ENCODE data around the gene ACTN2.

ACTN2 gene

DNA sequence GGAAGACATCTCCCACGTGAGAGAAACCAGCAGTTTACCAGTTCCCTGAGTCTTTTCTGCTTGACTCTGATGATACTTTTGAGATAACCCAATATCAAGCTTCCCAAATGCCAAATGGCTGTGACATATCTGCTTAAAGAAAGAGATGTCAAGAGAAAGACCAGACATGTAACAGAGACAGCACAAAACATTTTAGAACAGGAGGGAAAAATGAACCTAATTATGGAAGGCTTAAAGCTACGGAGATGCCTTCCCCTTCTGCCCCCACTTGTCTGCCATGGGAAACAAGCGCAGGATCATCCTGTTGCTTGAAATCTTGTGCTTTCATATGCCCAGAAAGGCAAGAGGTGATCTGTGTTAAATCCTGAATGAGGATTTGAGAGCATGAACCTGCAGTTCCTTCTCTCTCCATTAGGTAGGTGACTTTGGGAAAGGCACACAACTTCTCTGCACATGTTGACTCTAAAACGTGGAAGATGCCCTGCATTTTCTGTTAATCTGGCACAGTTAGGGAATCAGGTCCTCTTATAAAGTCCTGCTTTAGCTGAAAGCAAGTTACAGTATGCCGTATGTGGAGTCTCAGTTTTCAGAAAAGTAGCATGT is 62.1 kb downstream of the ACTN2 start:
- H4K8ac ChIP-seq (ENCODE audit: low read depth, low read length) = no peak overlapping the region
- no peak overlapping the region for H3K23ac ChIP-seq (ENCODE audit: low read depth, low read length, poor library complexity)
- no peak overlapping the region for H2BK120ac ChIP-seq (ENCODE audit: low read depth, low read length)
- no peak overlapping the region for H2BK15ac ChIP-seq (ENCODE audit: low read length)
- no CpG with 5 or more reads among the region's 5 CpGs for WGBS, 2 donors (ENCODE audit: extremely low coverage in 2 of 2, insufficient read length in 2 of 2, insufficient replicate concordance in 1 of 2)
- H3K18ac ChIP-seq (ENCODE audit: low read length) = no peak overlapping the region
- H3K9ac ChIP-seq (ENCODE audit: low read depth, low read length, poor library complexity) = no peak overlapping the region
- no peak overlapping the region for H3K14ac ChIP-seq (ENCODE audit: low read length)
- no peaks in the 10 kb centered on the region for H3K9me3 ChIP-seq (replicated peaks in 1 of 2; ENCODE audit: control insufficient read depth in 2 of 2, insufficient read depth in 1 of 2, low read depth in 1 of 2, low read length in 2 of 2)
- no peak overlapping the region for H4K91ac ChIP-seq (ENCODE audit: low read depth, low read length, poor library complexity)
- no peak overlapping the region for H3K4me3 ChIP-seq (ENCODE audit: low read length in 2 of 2)
- H2BK5ac ChIP-seq (ENCODE audit: low read length) = no peak overlapping the region
- no peaks in the 10 kb centered on the region for H3K27me3 ChIP-seq (ENCODE audit: control insufficient read depth in 3 of 3, insufficient read depth in 3 of 3, low read depth in 1 of 3, low read length in 3 of 3)
- DNase-seq (ENCODE audit: low spot score) = no peak
- H3K4me2 ChIP-seq (ENCODE audit: insufficient read depth, low read length, poor library complexity, severe bottlenecking) = no peak overlapping the region
- H2AK5ac ChIP-seq (ENCODE audit: low read depth, low read length) = no peak overlapping the region
- H3K4ac ChIP-seq (ENCODE audit: low read length) = no peak overlapping the region
- H3K27ac ChIP-seq (replicated peaks; ENCODE audit: low read length) = no peak overlapping the region
- H2BK12ac ChIP-seq (ENCODE audit: low read length) = no peak overlapping the region
- H3K4me1 ChIP-seq (ENCODE audit: control insufficient read depth in 2 of 2, insufficient read depth in 1 of 2, low read depth in 1 of 2, low read length in 2 of 2) = no peaks in the 10 kb centered on the region
- H2AFZ ChIP-seq (ENCODE audit: low read length) = no peak overlapping the region
- H3K79me1 ChIP-seq (ENCODE audit: low read depth, low read length) = no peaks in the 10 kb centered on the region
- H3K36me3 ChIP-seq (replicated peaks in 1 of 2; ENCODE audit: control insufficient read depth in 2 of 2, insufficient read depth in 2 of 2, low read length in 2 of 2) = no peaks in the 10 kb centered on the region

DNA sequence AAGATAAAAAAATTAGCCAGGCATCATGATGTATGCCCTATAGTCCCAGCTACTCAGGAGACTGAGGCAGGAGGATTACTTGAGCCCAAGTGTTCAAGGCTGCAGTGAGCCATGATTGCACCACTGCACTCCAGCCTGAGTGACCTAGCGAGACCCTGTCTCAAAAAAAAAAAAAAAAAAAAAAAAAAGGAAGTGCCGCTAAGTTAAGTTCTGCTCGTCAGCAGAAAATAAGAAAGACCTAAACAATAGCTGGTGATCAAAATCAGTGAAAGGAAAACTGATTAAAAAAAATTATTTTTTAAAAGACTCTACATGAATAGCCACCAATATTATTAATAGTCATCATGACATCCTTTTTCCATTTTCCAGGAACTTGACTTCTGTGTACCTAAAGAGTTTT is 64.6 kb downstream of the ACTN2 start:
- Histone ChIP-seq H4K8ac (ENCODE audit: low read depth, low read length) (no peak overlapping the region), H3K18ac (ENCODE audit: low read length) (no peak overlapping the region), H2AK5ac (ENCODE audit: low read depth, low read length) (no peak overlapping the region), H2BK15ac (ENCODE audit: low read length) (no peak overlapping the region), H3K27me3 (ENCODE audit: control insufficient read depth in 3 of 3, insufficient read depth in 3 of 3, low read depth in 1 of 3, low read length in 3 of 3) (no peaks in the 10 kb centered on the region), H3K9ac (ENCODE audit: low read depth, low read length, poor library complexity) (no peak overlapping the region), H2AFZ (ENCODE audit: low read length) (no peak overlapping the region), H3K23ac (ENCODE audit: low read depth, low read length, poor library complexity) (no peak overlapping the region), H3K4me3 (ENCODE audit: low read length in 2 of 2) (no peak overlapping the region), H4K91ac (ENCODE audit: low read depth, low read length, poor library complexity) (no peak overlapping the region), H3K79me1 (ENCODE audit: low read depth, low read length) (no peaks in the 10 kb centered on the region), H3K4ac (ENCODE audit: low read length) (no peak overlapping the region), H3K14ac (ENCODE audit: low read length) (no peak overlapping the region), H2BK120ac (ENCODE audit: low read depth, low read length) (no peak overlapping the region), H3K27ac (replicated peaks; ENCODE audit: low read length) (no peak overlapping the region), H3K4me1 (ENCODE audit: control insufficient read depth in 2 of 2, insufficient read depth in 1 of 2, low read depth in 1 of 2, low read length in 2 of 2) (no peaks in the 10 kb centered on the region), H3K36me3 (replicated peaks in 1 of 2; ENCODE audit: control insufficient read depth in 2 of 2, insufficient read depth in 2 of 2, low read length in 2 of 2) (no peaks in the 10 kb centered on the region), H2BK12ac (ENCODE audit: low read length) (no peak overlapping the region), H3K4me2 (ENCODE audit: insufficient read depth, low read length, poor library complexity, severe bottlenecking) (no peak overlapping the region), H3K9me3 (replicated peaks in 1 of 2; ENCODE audit: control insufficient read depth in 2 of 2, insufficient read depth in 1 of 2, low read depth in 1 of 2, low read length in 2 of 2) (no peaks in the 10 kb centered on the region), H2BK5ac (ENCODE audit: low read length) (no peak overlapping the region)
- DNase-seq (ENCODE audit: low spot score) = no peak
- no CpG with 5 or more reads among the region's 3 CpGs for WGBS, 2 donors (ENCODE audit: extremely low coverage in 2 of 2, insufficient read length in 2 of 2, insufficient replicate concordance in 1 of 2)

DNA sequence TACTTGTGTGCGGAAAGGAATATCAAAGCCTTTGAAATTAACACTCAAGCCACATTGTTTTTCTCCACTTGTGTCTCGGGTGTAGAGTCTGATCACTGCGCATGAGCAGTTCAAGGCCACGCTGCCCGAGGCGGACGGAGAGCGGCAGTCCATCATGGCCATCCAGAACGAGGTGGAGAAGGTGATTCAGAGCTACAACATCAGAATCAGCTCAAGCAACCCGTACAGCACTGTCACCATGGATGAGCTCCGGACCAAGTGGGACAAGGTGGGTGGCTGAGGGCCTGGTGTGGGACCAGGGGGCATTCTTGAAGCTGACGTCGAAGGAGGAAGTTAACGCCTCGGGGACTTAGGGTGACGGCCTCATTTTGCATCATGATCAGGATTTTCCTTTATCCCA is 65.1 kb downstream of the ACTN2 start:
- H3K14ac ChIP-seq (ENCODE audit: low read length) = peak overlapping the region; percentile 17
- no peaks in the 10 kb centered on the region for H3K9me3 ChIP-seq (replicated peaks in 1 of 2; ENCODE audit: control insufficient read depth in 2 of 2, insufficient read depth in 1 of 2, low read depth in 1 of 2, low read length in 2 of 2)
- H2AFZ ChIP-seq (ENCODE audit: low read length) = no peak overlapping the region
- no peak overlapping the region for H3K4me3 ChIP-seq (ENCODE audit: low read length in 2 of 2)
- H3K4me1 ChIP-seq (ENCODE audit: control insufficient read depth in 2 of 2, insufficient read depth in 1 of 2, low read depth in 1 of 2, low read length in 2 of 2) = no peaks in the 10 kb centered on the region
- DNase-seq (ENCODE audit: low spot score) = no peak
- no peak overlapping the region for H3K27ac ChIP-seq (replicated peaks; ENCODE audit: low read length)
- no peaks in the 10 kb centered on the region for H3K27me3 ChIP-seq (ENCODE audit: control insufficient read depth in 3 of 3, insufficient read depth in 3 of 3, low read depth in 1 of 3, low read length in 3 of 3)
- no peak overlapping the region for H4K91ac ChIP-seq (ENCODE audit: low read depth, low read length, poor library complexity)
- no peak overlapping the region for H3K9ac ChIP-seq (ENCODE audit: low read depth, low read length, poor library complexity)
- WGBS, 2 donors (ENCODE audit: extremely low coverage in 2 of 2, insufficient read length in 2 of 2, insufficient replicate concordance in 1 of 2) = no CpG with 5 or more reads among the region's 16 CpGs
- no peak overlapping the region for H3K4me2 ChIP-seq (ENCODE audit: insufficient read depth, low read length, poor library complexity, severe bottlenecking)
- H2AK5ac ChIP-seq (ENCODE audit: low read depth, low read length) = no peak overlapping the region
- H4K8ac ChIP-seq (ENCODE audit: low read depth, low read length) = no peak overlapping the region
- no peaks in the 10 kb centered on the region for H3K79me1 ChIP-seq (ENCODE audit: low read depth, low read length)
- no peak overlapping the region for H3K4ac ChIP-seq (ENCODE audit: low read length)
- no peak overlapping the region for H3K18ac ChIP-seq (ENCODE audit: low read length)
- no peak overlapping the region for H2BK15ac ChIP-seq (ENCODE audit: low read length)
- H2BK12ac ChIP-seq (ENCODE audit: low read length) = no peak overlapping the region
- no peak overlapping the region for H2BK120ac ChIP-seq (ENCODE audit: low read depth, low read length)
- H3K23ac ChIP-seq (ENCODE audit: low read depth, low read length, poor library complexity) = no peak overlapping the region
- H3K36me3 ChIP-seq (replicated peaks in 1 of 2; ENCODE audit: control insufficient read depth in 2 of 2, insufficient read depth in 2 of 2, low read length in 2 of 2) = no peaks in the 10 kb centered on the region
- no peak overlapping the region for H2BK5ac ChIP-seq (ENCODE audit: low read length)

DNA sequence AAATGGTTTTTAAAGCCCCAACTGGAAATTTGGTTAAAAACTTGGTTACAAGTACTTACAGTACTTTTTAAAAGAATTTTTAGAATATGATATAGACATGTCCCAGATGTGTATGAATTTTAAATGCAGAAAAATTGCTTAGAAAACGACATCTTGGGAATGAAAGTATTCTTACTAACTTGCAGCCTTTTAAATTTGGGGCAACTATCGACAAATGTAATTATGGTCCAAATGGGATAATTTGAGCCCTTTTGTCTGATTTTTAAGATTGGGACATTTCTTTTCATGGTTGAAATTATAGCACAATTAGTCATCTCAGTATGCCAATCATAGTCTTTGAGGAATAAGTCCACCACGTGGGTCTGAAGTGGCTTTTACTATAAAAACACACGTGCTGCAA is 65.6 kb downstream of the ACTN2 start:
- Histone ChIP-seq H4K8ac (ENCODE audit: low read depth, low read length) (no peak overlapping the region), H2BK120ac (ENCODE audit: low read depth, low read length) (no peak overlapping the region), H3K14ac (ENCODE audit: low read length) (no peak overlapping the region), H3K4ac (ENCODE audit: low read length) (no peak overlapping the region), H3K18ac (ENCODE audit: low read length) (no peak overlapping the region), H3K4me2 (ENCODE audit: insufficient read depth, low read length, poor library complexity, severe bottlenecking) (no peak overlapping the region), H2AK5ac (ENCODE audit: low read depth, low read length) (no peak overlapping the region), H3K79me1 (ENCODE audit: low read depth, low read length) (no peaks in the 10 kb centered on the region), H2BK12ac (ENCODE audit: low read length) (no peak overlapping the region), H3K9ac (ENCODE audit: low read depth, low read length, poor library complexity) (no peak overlapping the region), H4K91ac (ENCODE audit: low read depth, low read length, poor library complexity) (no peak overlapping the region), H3K9me3 (replicated peaks in 1 of 2; ENCODE audit: control insufficient read depth in 2 of 2, insufficient read depth in 1 of 2, low read depth in 1 of 2, low read length in 2 of 2) (no peaks in the 10 kb centered on the region), H3K27ac (replicated peaks; ENCODE audit: low read length) (no peak overlapping the region), H2BK15ac (ENCODE audit: low read length) (no peak overlapping the region), H3K36me3 (replicated peaks in 1 of 2; ENCODE audit: control insufficient read depth in 2 of 2, insufficient read depth in 2 of 2, low read length in 2 of 2) (no peaks in the 10 kb centered on the region), H3K23ac (ENCODE audit: low read depth, low read length, poor library complexity) (no peak overlapping the region), H2BK5ac (ENCODE audit: low read length) (no peak overlapping the region), H2AFZ (ENCODE audit: low read length) (no peak overlapping the region), H3K27me3 (ENCODE audit: control insufficient read depth in 3 of 3, insufficient read depth in 3 of 3, low read depth in 1 of 3, low read length in 3 of 3) (no peaks in the 10 kb centered on the region), H3K4me1 (ENCODE audit: control insufficient read depth in 2 of 2, insufficient read depth in 1 of 2, low read depth in 1 of 2, low read length in 2 of 2) (no peaks in the 10 kb centered on the region), H3K4me3 (ENCODE audit: low read length in 2 of 2) (no peak overlapping the region)
- no peak for DNase-seq (ENCODE audit: low spot score)
- WGBS, 2 donors (ENCODE audit: extremely low coverage in 2 of 2, insufficient read length in 2 of 2, insufficient replicate concordance in 1 of 2) = no CpG with 5 or more reads among the region's 4 CpGs
